C4-2B (cell line): ENCODE data around the gene IFT80.

ENCODE experiments used
- H3K27ac ChIP-seq: fragments of 450-650 bp; 2 replicates; pipeline ENCODE4 v1.5.1; 2017
- CTCF ChIP-seq: fragments of 450-650 bp; conservative IDR thresholded peaks from 2 replicates; pipeline ENCODE4 v1.5.1; 2017; ENCODE audit warnings: mild to moderate bottlenecking
- ZFX ChIP-seq: fragments of 450-650 bp; IDR thresholded peaks from 2 replicates; pipeline ENCODE4 v1.6.1; 2017

IFT80 gene

GRCh38 chr3:160399125-160400029 is at the start of gene IFT80, which contains the start of gene SMC4:
IFT80 (minus strand) TSS chr3:160399225; CDS start chr3:160384600, 14,625 bp downstream.
SMC4 (plus strand) TSS chr3:160399650; CDS start chr3:160400827, 1,177 bp downstream.
- peak within 1 kb of the TSS; percentile 98 for H3K27ac ChIP-seq
- TF ChIP-seq ZFX (no peak; the same call in none of the 2 replicates), CTCF (no peak)

GRCh38 chr3:160447544-160447943 is 48.5 kb upstream of the IFT80 start:
- TF ChIP-seq ZFX, result no peak
- TF ChIP-seq CTCF, result no peak
- no peak overlapping the region for H3K27ac ChIP-seq

- TF ChIP-seq ZFX, result no peak
- no peak for TF ChIP-seq CTCF
- no peak overlapping the region for H3K27ac ChIP-seq
Measured at GRCh38 chr3:160446522-160447056, 47.6 kb upstream of the IFT80 start.

GRCh38 chr3:160445854-160446253 is 46.8 kb upstream of the IFT80 start:
- no peak overlapping the region for H3K27ac ChIP-seq
- no peak for TF ChIP-seq CTCF
- no peak for TF ChIP-seq ZFX

GRCh38 chr3:160444411-160444810 is 45.4 kb upstream of the IFT80 start:
- TF ChIP-seq CTCF (no peak), ZFX (no peak)
- no peak overlapping the region for H3K27ac ChIP-seq

GRCh38 chr3:160440687-160441086 is 41.7 kb upstream of the IFT80 start:
- TF ChIP-seq CTCF (no peak), ZFX (no peak)
- H3K27ac ChIP-seq, result no peak overlapping the region

- H3K27ac ChIP-seq, result no peak overlapping the region
- TF ChIP-seq CTCF, result no peak
- TF ChIP-seq ZFX, result no peak
Measured at GRCh38 chr3:160437083-160437455, 38.0 kb upstream of the IFT80 start.
